Hindlimb muscle (tissue), 1 donor: ENCODE data around the gene PUS7. TPM values are rescaled to one million over a fixed set of nuclear protein-coding genes. Genes with fewer than 3 reads are reported as not detected.
A peak's percentile ranks its signal among the peaks of the same experiment; 100 is the strongest.
"Not testable (repeated sequence)": the region's sequence is repeated elsewhere in the genome, so short reads cannot be mapped to it uniquely, and the experiment has no call there.

Experiments used
- DNase-seq: peaks from one replicate; pipeline ENCODE4 v3.0.0-alpha.2; 2013
- polyA plus RNA-seq: library from polyadenylated mRNA; unstranded; fragments of 120-200 nt; gene quantifications from one replicate; pipeline ENCODE4 v1.2.1, GENCODE V29; 2013; ENCODE audit not compliant: insufficient read length

PUS7 gene, protein sequence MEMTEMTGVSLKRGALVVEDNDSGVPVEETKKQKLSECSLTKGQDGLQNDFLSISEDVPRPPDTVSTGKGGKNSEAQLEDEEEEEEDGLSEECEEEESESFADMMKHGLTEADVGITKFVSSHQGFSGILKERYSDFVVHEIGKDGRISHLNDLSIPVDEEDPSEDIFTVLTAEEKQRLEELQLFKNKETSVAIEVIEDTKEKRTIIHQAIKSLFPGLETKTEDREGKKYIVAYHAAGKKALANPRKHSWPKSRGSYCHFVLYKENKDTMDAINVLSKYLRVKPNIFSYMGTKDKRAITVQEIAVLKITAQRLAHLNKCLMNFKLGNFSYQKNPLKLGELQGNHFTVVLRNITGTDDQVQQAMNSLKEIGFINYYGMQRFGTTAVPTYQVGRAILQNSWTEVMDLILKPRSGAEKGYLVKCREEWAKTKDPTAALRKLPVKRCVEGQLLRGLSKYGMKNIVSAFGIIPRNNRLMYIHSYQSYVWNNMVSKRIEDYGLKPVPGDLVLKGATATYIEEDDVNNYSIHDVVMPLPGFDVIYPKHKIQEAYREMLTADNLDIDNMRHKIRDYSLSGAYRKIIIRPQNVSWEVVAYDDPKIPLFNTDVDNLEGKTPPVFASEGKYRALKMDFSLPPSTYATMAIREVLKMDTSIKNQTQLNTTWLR
- polyA plus RNA-seq, result 12.6 TPM

DNA sequence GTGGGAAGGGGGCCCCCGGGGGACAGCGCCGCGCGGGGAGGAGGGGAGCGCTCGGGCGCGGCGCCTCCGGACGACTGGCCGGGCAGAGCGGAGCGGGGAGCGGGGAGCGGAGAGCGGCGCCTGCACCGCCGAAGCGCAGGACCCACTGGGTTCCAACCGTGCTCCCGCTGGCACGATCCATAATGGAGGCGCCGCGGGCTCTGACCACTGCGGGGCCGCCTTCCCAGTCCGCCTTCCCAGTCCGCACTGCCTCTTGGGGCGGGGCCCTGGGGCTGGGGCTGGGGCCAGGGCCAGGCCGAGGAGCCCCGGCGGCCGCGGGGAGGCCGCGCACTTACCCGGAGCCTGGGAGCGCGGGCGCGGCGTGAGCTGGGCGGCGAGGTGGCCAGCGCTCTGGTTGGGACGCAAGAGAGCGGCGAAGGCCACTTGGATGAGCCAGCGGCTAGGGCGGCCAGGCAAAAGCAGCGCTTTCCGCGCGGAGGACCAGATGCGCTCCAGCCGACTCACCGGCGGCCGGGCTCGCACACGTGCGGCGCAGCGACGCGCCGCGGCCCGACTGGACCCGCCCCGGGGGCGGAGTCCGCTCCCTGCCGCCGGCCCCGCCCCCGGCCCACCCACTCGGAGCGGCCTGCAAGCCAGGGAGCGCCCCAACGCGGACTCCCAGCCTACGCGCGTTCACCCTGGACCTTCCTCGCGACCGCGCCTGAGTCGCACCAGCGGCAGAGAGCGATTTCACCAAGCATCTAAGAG is at the start of gene PUS7:
TSS of gene PUS7 (minus strand) at position 555 of the 747 bp plus-strand sequence. CDS start 13,759 bp downstream, outside the sequence.
- peak; percentile 94 for DNase-seq

DNA sequence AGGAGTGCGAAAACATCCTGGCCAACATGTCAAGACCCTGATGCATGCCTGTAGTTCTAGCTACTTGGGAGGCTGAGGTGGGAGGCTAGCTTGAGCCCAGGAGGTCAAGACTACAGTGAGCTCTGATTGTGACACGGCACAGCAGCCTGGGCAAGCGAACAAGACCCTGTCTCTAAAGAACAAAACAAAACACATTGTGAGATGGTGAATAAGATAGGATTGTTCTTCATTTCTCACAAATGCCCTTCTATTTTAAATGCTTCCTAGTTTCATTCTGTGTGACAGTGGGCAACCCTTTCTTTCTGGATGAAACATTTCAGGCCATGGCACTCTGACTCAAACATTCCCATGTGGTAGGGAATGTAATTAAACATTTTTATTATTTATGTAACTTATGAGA is 45.8 kb upstream of the PUS7 start:
- DNase-seq, result no peak

DNA sequence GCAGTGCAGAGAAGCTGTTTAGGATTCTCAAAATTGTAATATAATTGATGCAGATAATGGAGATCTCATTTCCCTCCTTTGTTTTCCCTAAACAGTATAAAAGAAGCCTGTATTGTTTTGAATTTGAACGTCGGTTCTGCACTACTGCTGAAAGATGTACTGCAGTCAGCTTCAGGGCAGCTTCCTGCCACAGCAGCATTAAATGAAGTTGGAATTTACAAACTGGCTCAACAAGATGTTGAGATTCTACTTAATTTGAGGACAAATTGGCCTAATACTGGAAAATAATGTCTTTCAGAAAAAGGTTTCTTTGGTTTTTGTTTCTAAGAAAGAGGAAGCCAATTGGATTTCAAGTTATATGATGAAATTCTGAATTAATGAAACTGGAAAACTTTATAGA is 45.0 kb upstream of the PUS7 start:
- no peak for DNase-seq

DNA sequence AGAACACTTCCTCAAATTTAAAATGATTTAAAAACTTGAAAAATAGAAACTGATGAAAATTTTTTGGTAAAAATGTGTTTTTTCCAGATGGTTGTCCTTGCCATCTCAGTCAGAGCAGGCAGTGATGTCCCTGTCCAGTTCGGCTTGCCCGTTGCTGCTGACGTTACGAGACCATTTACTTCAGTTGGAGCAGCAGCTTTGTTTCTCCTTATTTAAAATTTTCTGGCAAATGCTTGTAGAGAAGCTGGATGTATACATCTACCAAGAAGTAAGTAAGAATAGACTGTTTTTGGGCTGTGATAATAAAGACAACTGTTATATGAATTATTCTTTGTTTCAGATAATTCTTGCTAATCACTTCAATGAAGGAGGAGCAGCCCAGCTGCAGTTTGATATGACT is 43.1 kb upstream of the PUS7 start:
- no peak for DNase-seq

DNA sequence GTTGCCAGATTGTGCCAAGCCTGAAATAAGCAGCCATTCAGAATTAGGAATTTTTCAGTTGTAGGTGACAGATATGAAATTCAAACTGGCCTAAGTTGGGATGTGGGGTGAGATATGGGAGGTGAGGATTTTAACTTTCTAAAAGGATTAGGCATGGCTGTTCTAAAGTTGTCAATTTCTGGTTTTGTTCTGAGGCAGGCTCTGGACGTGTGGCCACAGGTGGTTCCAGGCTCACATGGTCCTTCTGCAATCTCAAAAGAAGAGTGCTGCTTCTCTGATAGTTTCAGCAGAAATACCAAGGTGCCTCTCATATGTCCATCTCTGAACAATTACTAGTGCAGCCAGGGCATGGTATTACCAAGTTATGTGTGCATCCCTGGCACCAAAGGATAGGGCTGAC is 37.9 kb upstream of the PUS7 start:
- no peak for DNase-seq

DNA sequence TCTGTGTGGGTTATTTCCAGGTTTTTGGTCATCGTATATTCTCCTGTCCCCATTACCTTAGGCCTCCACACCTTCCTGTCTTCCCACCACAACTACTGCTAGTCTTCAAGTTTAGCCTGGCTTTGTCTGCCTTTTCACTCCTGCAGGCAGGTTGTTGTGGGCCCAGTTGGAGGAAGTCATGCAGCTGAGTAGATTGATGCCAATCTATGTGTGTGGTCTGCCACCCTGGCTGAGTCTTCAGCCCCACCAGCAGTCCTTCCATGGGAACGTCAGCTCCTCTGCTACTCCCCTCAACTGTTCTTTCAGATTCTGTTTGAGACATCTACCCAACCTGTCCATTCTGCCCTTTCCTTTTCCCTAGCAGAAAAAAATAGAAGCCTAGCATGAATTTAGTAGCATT is 16.3 kb upstream of the PUS7 start:
- no peak for DNase-seq

DNA sequence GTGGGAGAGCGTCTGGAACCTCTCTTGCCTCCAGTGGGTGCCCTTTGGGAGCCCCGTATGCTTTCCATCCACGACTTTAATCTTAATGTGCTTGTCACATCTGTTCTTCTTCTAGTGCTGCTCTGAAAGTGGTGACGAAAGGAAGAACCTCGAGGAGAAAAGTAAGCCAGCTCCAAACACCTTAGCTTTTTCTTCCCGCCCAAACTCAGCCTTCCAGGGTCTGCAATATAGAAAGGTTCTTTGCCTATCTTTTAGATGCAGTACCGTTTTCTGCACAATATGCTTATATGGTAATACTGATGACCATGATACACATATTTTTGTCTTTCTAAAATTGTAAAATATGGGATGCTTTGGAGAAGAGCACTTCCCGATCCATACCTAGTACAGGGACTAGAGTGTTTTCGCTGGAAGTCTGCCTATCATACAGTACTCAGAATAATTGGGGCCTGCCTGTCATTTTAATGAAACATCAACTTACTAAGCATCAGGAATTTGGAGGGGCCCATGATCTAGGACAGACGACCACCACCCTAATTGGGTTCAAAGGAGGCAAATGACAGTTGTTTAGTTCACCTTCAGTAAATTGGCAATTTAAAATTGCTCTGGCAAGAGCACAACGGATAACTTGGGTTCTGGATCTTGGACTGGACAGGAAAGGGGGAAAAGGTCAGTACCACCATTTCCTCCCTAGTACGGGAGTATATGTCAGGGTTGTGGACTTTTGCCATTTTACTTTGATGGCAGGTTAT is 10.8 kb upstream of the PUS7 start:
- DNase-seq, result no peak

DNA sequence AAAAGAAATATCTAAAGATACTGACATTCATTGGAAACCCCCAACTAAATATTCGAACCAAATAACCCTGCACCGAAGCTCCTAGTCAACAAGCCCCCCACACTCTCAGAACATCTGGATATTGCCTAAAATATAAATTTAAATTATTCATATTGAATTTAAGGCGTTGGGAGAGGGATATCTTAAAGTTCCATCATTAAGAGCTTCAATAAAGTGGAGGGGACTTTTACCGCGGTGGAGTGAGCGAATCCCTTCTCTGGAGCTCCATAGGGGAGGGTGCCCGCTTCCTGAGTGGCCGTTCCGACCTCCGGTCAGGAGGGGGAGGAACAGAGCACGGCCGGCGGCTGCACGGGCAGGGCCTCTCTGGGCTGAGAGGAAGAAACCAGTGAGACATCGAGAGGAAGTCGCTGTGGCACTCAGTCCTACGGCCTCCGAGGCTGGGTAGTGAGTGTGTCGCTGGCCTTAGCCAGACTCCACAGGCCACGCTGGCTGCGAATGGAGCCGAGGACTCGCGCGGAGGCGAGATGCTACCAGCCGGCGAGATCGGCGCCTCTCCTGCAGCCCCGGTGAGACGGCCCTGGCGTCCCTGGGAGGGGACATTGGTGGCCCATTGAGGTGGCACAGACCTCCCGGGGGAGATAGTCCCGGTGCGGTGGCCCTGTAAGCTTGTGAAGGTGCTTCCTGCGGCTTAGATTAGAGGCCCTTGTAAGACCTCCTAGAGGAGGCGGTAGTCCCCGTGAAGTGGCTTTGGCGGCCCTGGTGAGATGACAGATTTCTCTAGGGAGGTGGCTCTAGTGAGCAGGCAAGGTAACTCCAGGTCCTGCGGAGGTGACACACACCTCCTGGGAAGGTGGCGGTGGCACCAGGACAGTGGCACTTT is 10.0 kb upstream of the PUS7 start, which contains the start of gene RINT1:
TSS of gene RINT1 (plus strand) at position 410 of the 880 bp plus-strand sequence. CDS start at position 525, 115 bp downstream.
- peak; percentile 91 for DNase-seq

DNA sequence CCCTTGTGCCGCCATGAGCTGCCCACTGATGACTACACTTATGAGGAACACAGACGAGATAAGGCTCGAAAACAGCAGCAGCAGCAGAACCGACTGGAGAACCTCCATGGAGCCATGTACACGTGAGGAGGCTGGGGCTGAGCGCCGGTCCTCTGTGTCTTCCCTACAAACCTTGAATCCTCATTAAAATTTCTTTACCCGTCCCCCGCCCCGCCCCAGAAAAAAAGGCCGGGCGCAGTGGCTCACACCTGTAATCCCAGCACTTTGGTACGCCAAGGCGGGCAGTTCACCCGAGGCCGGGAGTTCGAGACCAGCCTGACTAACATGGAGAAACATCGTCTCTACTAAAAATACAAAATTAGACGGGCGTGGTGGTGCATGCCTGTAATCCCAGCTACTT is 8.5 kb upstream of the PUS7 start:
- no peak for DNase-seq

DNA sequence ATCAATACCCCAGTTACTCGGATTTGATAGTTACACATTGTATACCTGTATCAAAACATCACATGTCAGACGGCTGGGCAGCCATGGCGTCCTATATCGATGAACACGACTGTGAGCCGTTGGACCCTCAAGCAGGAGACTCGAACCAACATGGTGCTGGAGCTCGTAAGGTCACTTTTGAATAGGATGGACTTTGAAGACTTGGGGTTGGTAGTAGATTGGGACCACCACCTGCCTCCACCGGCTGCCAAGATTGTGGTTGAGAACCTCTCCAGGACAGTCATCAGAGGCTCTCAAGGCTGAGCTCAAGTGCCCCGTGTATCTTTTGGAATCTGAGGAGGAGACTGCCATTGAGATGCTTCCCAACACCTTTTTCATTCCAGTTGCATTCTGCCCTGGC is 8.1 kb upstream of the PUS7 start:
- DNase-seq, result no peak

DNA sequence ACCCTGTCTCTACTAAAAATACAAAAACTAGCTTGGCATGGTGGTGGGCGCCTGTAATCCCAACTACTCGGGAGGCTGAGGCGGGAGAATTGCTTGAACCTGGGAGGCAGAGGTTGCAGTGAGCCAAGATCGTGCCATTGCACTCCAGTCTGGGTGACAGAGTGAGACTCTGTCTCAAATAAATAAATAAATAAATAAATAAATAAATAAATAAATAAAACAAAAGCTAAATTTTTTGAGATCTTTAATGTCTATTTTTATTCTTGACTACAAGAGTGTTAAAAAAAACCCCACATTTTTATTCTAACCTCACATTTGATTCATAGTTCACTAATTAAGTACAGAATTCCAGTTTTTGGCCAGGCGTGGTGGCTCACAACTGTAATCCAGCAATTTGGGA is 5.7 kb upstream of the PUS7 start:
- not testable (repeated sequence) for DNase-seq

DNA sequence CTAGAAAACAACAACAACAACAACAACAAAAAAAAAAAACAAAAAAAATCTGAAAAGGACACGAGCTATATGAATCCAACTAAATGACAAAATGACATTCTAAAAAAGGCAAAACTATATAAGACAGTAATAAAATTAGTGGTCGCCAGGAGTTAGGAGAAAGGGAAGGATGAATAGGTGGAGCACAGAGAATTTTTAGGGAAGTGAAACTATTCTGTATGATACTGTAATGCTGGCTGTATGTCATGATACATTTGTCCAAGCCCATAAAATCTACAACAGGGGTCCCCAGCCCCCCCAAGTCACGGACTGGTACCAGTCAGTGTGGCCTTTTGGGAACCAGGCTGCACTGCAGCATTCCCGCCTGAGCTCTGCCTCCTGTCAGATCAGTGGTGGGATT is 2.8 kb upstream of the PUS7 start:
- no peak for DNase-seq

DNA sequence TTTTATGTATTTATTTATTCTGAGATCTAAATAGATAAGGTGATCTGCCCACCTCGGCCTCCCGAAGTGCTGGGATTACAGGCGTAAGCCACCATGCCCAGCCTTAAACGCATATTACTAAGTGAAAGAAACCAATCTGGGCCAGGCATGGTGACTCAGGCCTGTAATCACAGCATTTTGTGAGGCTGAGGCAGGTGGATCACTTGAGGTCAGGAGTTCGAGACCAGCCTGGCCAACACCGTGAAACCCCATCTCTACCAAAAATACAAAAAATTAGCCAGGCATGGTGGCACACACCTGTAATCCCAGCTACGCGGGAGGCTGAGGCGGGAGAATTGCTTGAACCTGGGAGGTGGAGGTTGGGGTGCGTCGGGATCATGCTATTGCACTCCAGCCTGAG is 2.4 kb upstream of the PUS7 start:
- DNase-seq, result not testable (repeated sequence)

DNA sequence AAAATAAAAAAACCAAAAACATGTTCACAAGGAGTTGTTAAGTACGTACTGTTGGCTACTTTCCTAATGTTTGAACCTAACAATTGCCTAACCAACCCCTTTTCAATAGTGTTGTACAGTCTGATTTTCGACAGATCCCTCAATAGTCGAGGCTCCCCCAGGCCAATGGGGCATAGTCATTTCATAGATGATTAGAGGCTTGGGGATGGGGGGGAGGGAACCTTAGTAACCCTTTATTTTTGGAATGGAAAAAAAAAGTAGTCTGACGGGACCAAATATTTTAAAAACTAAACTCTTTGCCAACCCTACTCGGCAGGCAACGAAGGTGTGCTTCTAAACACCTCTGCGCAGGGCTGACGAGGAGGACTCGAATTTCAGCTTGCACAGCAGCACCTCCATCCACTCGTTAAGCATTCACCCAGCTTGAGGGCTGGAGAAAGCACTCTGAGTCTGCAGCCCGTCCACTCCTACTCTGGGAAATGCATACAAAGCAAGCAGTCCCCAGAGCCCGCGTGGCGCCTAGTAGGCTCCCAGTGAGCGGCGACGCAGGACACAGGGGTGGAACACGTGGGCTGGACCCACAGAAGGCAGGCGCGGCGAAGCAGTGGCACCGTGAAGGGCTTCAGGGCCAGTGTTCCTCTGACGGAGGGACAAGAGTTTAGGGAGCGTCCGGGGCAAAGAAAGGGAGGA is 899 bp downstream of the PUS7 start:
- peak; percentile 44 for DNase-seq

DNA sequence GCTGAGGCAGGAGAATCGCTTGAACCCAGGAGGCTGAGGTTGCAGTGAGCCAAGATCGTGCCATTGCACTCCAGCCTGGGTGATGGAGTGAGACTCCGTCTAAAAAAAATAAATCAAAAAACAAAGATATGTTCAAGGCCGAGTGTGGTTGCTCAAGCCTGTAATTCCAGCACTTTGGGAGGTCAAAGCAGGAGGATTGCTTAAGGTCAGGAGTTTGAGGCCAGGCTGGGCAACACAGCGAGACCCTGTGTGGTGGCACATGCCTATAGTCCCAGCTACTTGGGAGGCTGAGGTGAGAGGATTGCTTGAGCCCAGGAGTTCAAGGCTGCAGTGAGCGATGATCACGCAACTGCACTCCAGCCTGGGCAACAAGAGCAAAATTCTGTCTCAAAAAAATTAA is 1.5 kb downstream of the PUS7 start:
- DNase-seq, result not testable (repeated sequence)

DNA sequence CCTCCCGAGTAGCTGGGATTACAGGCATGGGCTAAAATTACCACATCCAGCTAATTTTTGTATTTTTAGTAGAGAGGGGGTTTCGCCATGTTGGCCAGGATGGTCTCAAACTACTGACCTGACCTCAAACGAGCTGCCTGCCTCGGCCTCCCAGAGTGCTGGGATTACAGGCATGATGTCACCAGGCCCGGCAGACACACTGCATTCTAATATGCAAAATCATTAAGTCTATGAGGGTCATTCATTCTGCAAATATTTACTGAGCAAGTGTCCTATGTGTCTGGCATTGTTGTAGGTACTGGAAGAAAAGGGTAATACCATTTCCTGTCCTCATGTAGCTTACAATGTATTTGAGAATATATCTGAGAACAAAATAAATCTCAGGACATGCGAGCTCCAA is 2.7 kb downstream of the PUS7 start:
- DNase-seq, result no peak

DNA sequence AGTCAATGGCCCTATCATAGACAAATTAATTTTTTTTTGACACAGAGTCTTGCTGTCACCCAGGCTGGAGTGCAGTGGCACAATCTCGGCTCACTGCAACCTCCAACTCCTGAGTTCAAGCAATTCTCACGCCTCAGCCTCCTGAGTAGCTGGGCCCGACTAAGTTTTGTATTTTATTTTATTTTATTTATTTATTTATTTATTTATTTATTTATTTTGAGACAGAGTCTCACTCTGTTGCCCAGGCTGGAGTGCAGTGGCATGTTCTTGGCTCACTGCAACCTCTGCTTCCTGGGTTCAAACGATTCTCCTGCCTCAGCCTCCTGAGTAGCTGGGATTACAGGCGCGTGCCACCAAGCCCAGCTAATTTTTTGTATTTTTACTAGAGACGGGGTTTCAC is 6.5 kb downstream of the PUS7 start:
- DNase-seq, result not testable (repeated sequence)

DNA sequence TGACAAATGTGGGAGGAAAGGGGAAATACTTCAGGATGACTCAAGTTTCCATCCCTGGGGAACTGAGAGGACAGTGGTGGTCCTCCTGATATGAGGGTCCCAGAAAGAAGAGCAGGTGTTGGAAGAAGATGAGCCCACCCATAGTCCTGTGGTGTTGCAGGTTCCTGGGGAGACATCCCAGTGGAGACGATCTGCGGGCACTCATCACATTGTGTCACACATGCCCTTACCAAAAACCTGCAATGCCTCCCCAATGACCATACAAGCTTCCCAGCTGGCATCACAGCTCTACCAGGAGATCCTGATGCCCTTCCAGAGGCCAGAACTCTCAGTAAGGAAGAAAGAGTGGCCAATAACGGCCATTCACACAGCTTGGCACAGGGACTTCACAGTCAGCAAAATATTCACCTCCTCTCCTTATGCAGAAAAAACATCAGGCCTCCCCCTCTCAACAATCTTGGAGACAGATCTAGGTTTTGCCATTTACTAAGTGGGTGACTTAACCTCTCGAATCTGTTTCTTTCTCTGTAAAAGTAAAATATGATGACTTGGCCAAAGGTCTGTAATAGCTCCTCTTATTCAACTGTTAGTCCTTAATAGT is 9.0 kb downstream of the PUS7 start:
- no peak for DNase-seq

DNA sequence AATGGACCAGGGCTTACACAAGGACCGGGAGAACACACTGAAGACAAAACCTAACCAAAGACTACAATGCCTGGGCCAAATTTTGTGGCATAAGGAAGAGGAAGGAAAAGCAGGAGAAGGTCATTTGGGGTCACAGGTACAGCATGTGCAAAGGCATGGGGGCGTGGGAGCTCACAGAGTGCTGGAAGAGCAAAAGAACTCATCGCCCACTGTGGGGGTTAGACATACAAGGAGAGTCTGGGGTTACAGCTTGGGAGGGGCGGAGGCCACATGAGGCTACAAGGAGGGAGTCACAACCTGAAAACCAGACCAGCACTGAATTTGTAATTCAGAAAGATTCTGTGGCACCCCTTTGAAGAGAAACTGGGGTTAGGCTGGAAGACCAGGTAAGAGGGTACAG is 9.7 kb downstream of the PUS7 start:
- no peak for DNase-seq

DNA sequence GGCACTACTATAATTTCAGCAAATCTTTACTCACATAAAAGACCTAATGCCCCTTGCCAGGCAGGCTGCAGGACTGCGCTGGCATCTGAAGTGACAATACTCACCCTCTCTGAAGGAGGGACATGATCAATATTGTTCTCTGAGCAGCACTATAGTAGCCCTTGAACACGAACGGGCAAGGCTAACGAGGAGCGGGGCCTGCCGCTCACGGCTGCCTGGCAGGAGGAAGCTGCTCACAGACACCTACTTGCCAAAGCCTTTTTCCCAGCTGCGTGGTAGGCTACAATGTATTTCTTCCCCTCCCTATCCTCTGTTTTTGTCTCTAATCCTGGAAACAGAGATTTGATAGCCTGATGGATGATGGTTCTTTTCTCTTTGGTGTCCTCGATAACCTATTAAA is 19.9 kb downstream of the PUS7 start:
- DNase-seq, result no peak
